HAP-1 (cell line): ENCODE data around the gene RNF175.
"Not testable (repeated sequence)": the region's sequence is repeated elsewhere in the genome, so short reads cannot be mapped to it uniquely, and the experiment has no call there.

Source experiments
- DNase-seq, 2 experiments: peaks; one replicate each; pipeline ENCODE4 v3.0.0-alpha.2; 2016 to 2020; ENCODE audit warnings: low spot score in 2 of 2
- H3K27me3 ChIP-seq: fragments of 250-450 bp; sonication (Bioruptor Pico); 2 replicates; pipeline ENCODE4 v1.5.1; 2020; ENCODE audit warnings: low read depth, mild to moderate bottlenecking, moderate library complexity
- H3K36me3 ChIP-seq: fragments of 250-450 bp; sonication (Bioruptor Pico); replicated peaks from 2 replicates; pipeline ENCODE4 v1.5.1; 2020; ENCODE audit warnings: mild to moderate bottlenecking
- H3K4me1 ChIP-seq: fragments of 250-450 bp; sonication (Bioruptor Pico); 2 replicates; pipeline ENCODE4 v1.5.1; 2020; ENCODE audit warnings: mild to moderate bottlenecking
- H3K4me3 ChIP-seq: fragments of 250-450 bp; sonication (Bioruptor Pico); 2 replicates; pipeline ENCODE4 v1.5.1; 2020; ENCODE audit warnings: mild to moderate bottlenecking, moderate library complexity
- H3K9me3 ChIP-seq: fragments of 250-450 bp; sonication (Bioruptor Pico); 2 replicates; pipeline ENCODE4 v1.5.1; 2020; ENCODE audit warnings: mild to moderate bottlenecking, moderate library complexity
- in situ Hi-C: fragments of 300-500 bp; cut with MboI; formaldehyde crosslinking; loops from 3 replicates; pipeline ENCODE4 v1.14.3; 2020; ENCODE audit warnings: low sequenced_read_pairs, inconsistent platforms, mixed read lengths

The RNF175 gene

DNA sequence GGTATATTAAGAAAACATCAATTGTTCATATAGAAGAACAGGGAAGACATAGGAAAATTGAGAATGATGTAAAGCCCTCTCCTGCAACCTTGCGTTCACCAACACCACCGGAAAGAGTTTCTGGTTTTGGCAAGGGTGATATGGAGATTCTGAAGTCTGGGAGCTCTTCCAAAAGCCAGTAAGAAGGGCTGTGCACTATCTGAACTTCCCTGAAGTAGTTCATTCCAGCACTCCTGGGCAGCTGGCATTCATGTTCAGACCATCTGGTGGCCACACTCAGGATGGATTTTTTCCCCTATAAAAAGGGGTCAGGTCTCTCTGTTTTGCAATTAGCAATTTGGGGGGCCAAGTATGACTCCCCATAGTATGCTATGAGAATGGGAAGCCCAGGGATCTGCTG is 91.2 kb downstream of the RNF175 start:
- 0 out of 2 replicates have a peak, but pooled peaks cover 2% of the 10 kb centered on the region for H3K27me3 ChIP-seq
- no peaks in the 10 kb centered on the region for H3K36me3 ChIP-seq
- in situ Hi-C loops: no loop called here
- DNase-seq: no peak
- no peaks in the 10 kb centered on the region for H3K4me1 ChIP-seq
- no peaks in the 10 kb centered on the region for H3K9me3 ChIP-seq
- H3K4me3 ChIP-seq: no peak overlapping the region

DNA sequence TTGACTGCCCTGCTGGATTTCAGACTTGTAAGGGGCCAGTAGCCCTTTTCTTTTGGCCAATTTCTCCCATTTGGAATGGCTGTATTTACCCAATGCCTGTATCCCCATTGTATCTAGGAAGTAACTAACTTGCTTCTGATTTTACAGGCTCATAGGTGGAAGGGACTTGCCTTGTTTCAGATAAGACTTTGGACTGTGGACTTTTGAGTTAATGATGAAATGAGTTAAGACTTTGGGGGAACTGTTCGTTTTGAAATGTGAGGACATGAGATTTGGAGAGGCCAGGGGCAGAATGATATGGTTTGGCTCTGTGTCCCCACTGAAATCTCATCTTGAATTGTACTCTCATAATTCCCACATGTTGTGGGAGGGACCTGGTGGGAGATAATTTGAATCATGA is 93.3 kb downstream of the RNF175 start:
- H3K27me3 ChIP-seq, DNase-seq, in situ Hi-C loops: not testable (repeated sequence)

DNA sequence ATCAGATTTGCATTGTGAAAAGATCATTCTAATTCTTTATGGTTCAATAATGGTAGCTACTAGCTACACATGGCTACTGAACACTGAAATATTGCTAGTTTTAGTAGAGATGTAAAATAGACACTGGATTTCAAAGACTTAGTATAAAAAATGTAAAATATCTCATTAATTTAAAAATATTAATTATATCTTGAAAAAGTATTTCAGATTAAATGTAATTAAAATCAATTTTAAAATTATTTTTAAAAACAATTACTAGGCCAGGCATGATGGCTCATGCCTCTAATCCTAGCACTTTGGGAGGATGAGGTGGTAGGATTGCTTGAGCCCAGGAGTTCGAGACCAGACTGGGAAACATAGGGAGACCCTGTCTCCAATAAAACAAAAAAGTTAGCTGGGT is 96.2 kb downstream of the RNF175 start:
- Histone ChIP-seq H3K4me1 (no peaks in the 10 kb centered on the region), H3K4me3 (no peak overlapping the region), H3K9me3 (no peaks in the 10 kb centered on the region), H3K36me3 (no peaks in the 10 kb centered on the region), H3K27me3 (peaks cover 2% of the 10 kb centered on the region; the same call in 1 of the 2 replicates)
- no peak for DNase-seq
- in situ Hi-C loops: no loop called here

More for the DNA sequence above, 93.3 kb downstream of the RNF175 start:
- H3K36me3 ChIP-seq, H3K4me3 ChIP-seq, H3K9me3 ChIP-seq, H3K4me1 ChIP-seq: not testable (repeated sequence)

DNA sequence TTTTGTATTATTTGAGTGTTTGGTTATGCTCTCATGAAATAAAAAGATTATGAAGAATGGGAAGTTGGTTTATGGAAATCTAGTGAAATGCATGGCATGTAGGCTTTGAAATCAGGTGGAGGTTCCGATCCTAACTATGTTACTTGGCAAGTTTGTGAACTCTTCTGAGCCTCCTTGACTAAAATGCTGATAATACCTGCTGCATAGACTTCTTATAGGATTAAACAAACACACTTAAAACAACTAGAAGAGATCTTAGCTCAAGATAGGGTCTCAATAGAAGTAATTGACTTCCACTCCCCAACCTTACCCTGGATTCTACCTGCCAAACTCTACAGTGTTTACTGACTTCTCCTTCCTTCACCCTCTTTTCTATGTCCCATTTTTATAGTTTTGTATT is 97.9 kb downstream of the RNF175 start:
- no peaks in the 10 kb centered on the region for H3K9me3 ChIP-seq
- no peaks in the 10 kb centered on the region; the same call in 1 of the 2 replicates for H3K27me3 ChIP-seq
- H3K4me3 ChIP-seq: no peak overlapping the region
- DNase-seq: no peak
- no peaks in the 10 kb centered on the region for H3K4me1 ChIP-seq
- in situ Hi-C loops: no loop called here
- H3K36me3 ChIP-seq: no peaks in the 10 kb centered on the region

DNA sequence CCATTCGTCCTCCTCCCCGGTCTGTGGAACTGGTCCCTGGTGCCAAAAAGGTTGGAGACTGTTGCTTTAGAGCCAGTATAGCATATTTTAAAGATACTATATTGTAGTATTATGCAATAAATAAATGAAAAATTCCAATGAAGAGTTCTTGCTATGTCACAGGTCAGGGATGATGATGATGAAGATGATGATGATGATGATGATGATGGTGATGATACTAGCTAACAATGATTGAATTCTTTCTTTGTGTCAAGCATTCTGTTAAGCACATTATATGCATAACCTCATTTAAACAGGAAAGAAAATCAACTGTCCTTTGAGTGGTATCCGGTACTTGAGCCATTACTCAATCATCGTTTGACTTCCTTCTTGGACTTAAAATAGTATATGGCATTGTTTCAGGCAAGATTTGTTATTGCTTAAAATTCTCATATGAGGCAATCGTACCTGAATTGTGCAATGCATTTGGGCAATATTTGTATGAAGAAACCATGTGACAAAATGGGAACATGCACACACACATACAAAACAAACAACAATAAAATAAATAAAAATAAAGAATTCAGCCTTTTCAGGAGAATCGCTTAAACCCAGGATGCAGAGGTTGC is 98.5 kb downstream of the RNF175 start:
- Histone ChIP-seq H3K4me1 (no peaks in the 10 kb centered on the region), H3K27me3 (no peaks in the 10 kb centered on the region; the same call in 1 of the 2 replicates), H3K36me3 (no peaks in the 10 kb centered on the region), H3K4me3 (no peak overlapping the region), H3K9me3 (no peaks in the 10 kb centered on the region)
- DNase-seq: no peak
- in situ Hi-C loops: no loop called here
